Panc1 (cell line): ENCODE measurements around the gene KIF7. TPM values are rescaled to one million over a fixed set of nuclear protein-coding genes. Genes with fewer than 3 reads are reported as not detected.

Experiments
- ATAC-seq: fragments of 200-7000 bp; cut with Tn5 transposase; 2 replicates; pipeline ENCODE4 v1.9.1; 2020; ENCODE audit warnings: mild to moderate bottlenecking, moderate library complexity
- BruUV-seq: library from RNA; stranded (reverse); fragments of 400-500 nt; replicated peaks from 2 replicates; lab custom pipeline; 2021; lab: Mats Ljungman, UMichigan
- CTCF ChIA-PET: fragments of 300-600 bp; sonication (Branson Sonifier 250); formaldehyde crosslinking; loops from one replicate; lab custom pipeline; 2022; ENCODE audit warnings: antibody characterized with exemption; lab: Charles Lee
- POLR2A ChIA-PET: fragments of 300-600 bp; sonication (Branson Sonifier 250); formaldehyde crosslinking; loops from one replicate; lab custom pipeline; 2022; ENCODE audit warnings: antibody characterized with exemption; lab: Charles Lee
- DNase-seq: peaks from one replicate; pipeline ENCODE4 v3.0.0-alpha.2; 2010; ENCODE audit warnings: low read depth, low spot score
- H3K27ac ChIP-seq: 2 replicates; pipeline ENCODE4 v1.5.1; 2011; ENCODE audit warnings: mild to moderate bottlenecking, low read length, inconsistent platforms
- H3K27me3 ChIP-seq: fragments of 200-500 bp; sonication (Bioruptor generic); 2 replicates; pipeline ENCODE4 v1.6.0; 2014; ENCODE audit warnings: low read length, inconsistent platforms; ENCODE audit not compliant: control insufficient read depth, insufficient read depth
- H3K36me3 ChIP-seq: fragments of 200-500 bp; sonication (Bioruptor generic); 2 replicates; pipeline ENCODE4 v1.5.1; 2014; ENCODE audit warnings: inconsistent platforms, mild to moderate bottlenecking, low read length, moderate library complexity; ENCODE audit not compliant: control insufficient read depth, insufficient read depth
- H3K4me1 ChIP-seq: 2 replicates; pipeline ENCODE4 v1.5.1; 2011; ENCODE audit warnings: inconsistent platforms, mild to moderate bottlenecking, low read length, moderate library complexity; ENCODE audit not compliant: control insufficient read depth, insufficient read depth
- H3K4me3 ChIP-seq, 2 experiments: 2 replicates each; pipeline ENCODE4 v1.5.1; 2011 to 2012; ENCODE audit warnings: low read depth in 2 of 2, low read length in 2 of 2, mild to moderate bottlenecking in 2 of 2, inconsistent platforms in 1 of 2, moderate library complexity in 1 of 2
- H3K9me3 ChIP-seq: fragments of 200-500 bp; sonication (Bioruptor generic); 2 replicates; pipeline ENCODE4 v1.5.1; 2014; ENCODE audit warnings: low read depth, mild to moderate bottlenecking, inconsistent platforms, low read length, moderate library complexity; ENCODE audit not compliant: control insufficient read depth, insufficient read depth
- POLR2AphosphoS5 ChIP-seq: IDR thresholded peaks from 2 replicates; pipeline ENCODE4 v1.6.1; 2012; ENCODE audit warnings: mild to moderate bottlenecking, low read depth, low read length, moderate library complexity
- SIN3A ChIP-seq: IDR thresholded peaks from 2 replicates; pipeline ENCODE4 v1.6.1; 2012; ENCODE audit warnings: low read depth, mild to moderate bottlenecking, low read length, moderate library complexity, borderline replicate concordance; ENCODE audit not compliant: insufficient read depth
- TCF7L2 ChIP-seq: IDR thresholded peaks from 2 replicates; pipeline ENCODE4 v1.6.1; 2011; ENCODE audit warnings: mild to moderate bottlenecking, low read depth, low read length, inconsistent platforms
- in situ Hi-C: cut with HindIII; loops from 2 replicates; pipeline ENCODE4 v1.10.0; 2016; ENCODE audit warnings: low sequenced_read_pairs, low pct_unique_long_range_greater_than_20kb
- intact Hi-C: fragments of 100-400 bp; cut with micrococcal nuclease; formaldehyde crosslinking; loops from one replicate; pipeline ENCODE4 v1.10.0; 2022; ENCODE audit not compliant: unreplicated experiment
- total RNA-seq: library from RNA; stranded (reverse); gene quantifications from one replicate; pipeline ENCODE4 v1.2.1, GENCODE V29; 2021; ENCODE audit not compliant: unreplicated experiment
- TF ChIP-seq, protein P1 (sequence below): fragments of 450-650 bp; IDR thresholded peaks from 2 replicates; pipeline ENCODE4 v1.5.1; 2017; ENCODE audit warnings: mild to moderate bottlenecking
- TF ChIP-seq, protein P2 (sequence below), 2 experiments: IDR thresholded peaks; 2 replicates each; pipeline ENCODE4 v1.6.1; 2011 to 2012; ENCODE audit warnings: low read depth in 2 of 2, control low read depth in 1 of 2, low read length in 1 of 2, mild to moderate bottlenecking in 1 of 2, moderate library complexity in 1 of 2; ENCODE audit not compliant: insufficient read depth in 1 of 2

KIF7 gene
- total RNA-seq, 1 experiment from 2014 or later, result 6.5 TPM

DNA sequence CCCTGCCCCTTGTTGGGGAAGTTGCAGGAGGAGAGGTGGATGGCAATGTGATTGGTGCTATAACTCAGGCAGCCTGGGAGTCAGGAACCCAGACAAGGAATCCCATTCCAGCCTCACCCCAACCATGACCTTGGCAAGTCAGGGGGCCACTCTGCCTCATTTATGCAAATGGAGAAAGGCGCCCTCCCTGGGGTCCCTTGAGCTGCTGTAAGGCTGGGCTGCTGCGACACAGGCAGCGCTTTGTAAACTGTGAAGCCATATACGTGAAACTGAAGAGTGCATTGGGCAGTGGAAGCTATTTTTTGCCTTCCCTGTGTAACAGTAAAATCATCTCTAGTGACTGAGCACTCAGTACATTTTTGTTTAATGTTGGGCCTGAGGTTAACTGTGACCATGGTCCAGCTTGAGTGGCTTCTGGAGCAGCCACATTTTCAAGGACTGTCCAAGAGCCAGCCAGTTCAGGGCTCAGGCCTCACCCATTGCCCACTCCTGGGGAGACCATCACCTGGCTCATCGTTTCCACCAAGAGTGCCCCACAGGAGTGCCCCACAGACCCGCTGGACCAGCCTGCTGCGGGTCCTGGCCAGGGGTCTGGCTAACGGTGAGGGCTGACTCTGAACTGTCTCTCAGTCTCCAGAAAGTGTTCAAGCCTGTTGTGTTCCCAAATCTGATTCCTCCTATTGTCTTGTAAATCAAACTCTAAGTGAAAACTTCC, 27.9 kb downstream of the KIF7 start:
- peaks cover 15% of the 10 kb centered on the region for H3K36me3 ChIP-seq
- in situ Hi-C loops, result no loop called here

DNA sequence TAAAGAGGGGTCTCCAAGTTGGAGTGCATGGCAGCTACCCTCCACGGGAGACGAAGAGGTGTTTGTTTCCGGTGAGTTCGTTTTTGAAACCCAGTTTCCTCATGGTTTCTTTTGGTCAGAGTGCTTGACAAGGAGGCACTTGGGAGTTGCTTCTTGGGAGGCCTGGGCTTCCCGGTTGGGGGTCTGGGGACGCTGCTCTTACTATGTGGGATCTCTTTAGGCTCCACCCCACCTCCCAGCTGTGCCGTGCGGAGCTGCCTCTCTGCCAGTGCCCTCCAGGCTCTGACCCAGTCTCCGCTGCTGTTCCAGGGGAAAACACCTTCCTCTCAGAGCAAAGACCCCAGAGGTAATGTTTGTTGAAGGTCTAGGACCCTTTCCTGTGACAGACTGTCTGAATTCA, 29.6 kb downstream of the KIF7 start:
- DNase-seq (no peak), ATAC-seq (no peak)
- ChIA-PET CTCF (no interaction called here), POLR2A (no interaction called here)
- no TSS peak for BruUV-seq
- Histone ChIP-seq H3K4me3 (no peak overlapping the region), H3K27ac (no peak overlapping the region), H3K36me3 (peaks cover 14% of the 10 kb centered on the region), H3K4me1 (no peaks in the 10 kb centered on the region), H3K27me3 (no peaks in the 10 kb centered on the region), H3K9me3 (no peaks in the 10 kb centered on the region)
- intact Hi-C loops, result no loop called here
- TF ChIP-seq, protein P1, sequence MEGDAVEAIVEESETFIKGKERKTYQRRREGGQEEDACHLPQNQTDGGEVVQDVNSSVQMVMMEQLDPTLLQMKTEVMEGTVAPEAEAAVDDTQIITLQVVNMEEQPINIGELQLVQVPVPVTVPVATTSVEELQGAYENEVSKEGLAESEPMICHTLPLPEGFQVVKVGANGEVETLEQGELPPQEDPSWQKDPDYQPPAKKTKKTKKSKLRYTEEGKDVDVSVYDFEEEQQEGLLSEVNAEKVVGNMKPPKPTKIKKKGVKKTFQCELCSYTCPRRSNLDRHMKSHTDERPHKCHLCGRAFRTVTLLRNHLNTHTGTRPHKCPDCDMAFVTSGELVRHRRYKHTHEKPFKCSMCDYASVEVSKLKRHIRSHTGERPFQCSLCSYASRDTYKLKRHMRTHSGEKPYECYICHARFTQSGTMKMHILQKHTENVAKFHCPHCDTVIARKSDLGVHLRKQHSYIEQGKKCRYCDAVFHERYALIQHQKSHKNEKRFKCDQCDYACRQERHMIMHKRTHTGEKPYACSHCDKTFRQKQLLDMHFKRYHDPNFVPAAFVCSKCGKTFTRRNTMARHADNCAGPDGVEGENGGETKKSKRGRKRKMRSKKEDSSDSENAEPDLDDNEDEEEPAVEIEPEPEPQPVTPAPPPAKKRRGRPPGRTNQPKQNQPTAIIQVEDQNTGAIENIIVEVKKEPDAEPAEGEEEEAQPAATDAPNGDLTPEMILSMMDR, result no peak
- TF ChIP-seq, protein P2, sequence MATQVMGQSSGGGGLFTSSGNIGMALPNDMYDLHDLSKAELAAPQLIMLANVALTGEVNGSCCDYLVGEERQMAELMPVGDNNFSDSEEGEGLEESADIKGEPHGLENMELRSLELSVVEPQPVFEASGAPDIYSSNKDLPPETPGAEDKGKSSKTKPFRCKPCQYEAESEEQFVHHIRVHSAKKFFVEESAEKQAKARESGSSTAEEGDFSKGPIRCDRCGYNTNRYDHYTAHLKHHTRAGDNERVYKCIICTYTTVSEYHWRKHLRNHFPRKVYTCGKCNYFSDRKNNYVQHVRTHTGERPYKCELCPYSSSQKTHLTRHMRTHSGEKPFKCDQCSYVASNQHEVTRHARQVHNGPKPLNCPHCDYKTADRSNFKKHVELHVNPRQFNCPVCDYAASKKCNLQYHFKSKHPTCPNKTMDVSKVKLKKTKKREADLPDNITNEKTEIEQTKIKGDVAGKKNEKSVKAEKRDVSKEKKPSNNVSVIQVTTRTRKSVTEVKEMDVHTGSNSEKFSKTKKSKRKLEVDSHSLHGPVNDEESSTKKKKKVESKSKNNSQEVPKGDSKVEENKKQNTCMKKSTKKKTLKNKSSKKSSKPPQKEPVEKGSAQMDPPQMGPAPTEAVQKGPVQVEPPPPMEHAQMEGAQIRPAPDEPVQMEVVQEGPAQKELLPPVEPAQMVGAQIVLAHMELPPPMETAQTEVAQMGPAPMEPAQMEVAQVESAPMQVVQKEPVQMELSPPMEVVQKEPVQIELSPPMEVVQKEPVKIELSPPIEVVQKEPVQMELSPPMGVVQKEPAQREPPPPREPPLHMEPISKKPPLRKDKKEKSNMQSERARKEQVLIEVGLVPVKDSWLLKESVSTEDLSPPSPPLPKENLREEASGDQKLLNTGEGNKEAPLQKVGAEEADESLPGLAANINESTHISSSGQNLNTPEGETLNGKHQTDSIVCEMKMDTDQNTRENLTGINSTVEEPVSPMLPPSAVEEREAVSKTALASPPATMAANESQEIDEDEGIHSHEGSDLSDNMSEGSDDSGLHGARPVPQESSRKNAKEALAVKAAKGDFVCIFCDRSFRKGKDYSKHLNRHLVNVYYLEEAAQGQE (IDR thresholded peaks at IDR 0.05; ENCODE audit: insufficient read depth in 1 of 2, low read depth in 2 of 2, low read length in 1 of 2), result no peak
- TF ChIP-seq POLR2AphosphoS5 (no peak), SIN3A (no peak), TCF7L2 (no peak)
- in situ Hi-C loops, result no loop called here

More for the DNA sequence above, 27.9 kb downstream of the KIF7 start:
- ATAC-seq, result no peak
- Histone ChIP-seq H3K4me3 (no peak overlapping the region), H3K27me3 (no peaks in the 10 kb centered on the region), H3K9me3 (no peaks in the 10 kb centered on the region), H3K27ac (no peak overlapping the region), H3K4me1 (no peaks in the 10 kb centered on the region)
- DNase-seq, result no peak
- ChIA-PET POLR2A (no interaction called here), CTCF (no interaction called here)
- TF ChIP-seq SIN3A (no peak), POLR2AphosphoS5 (no peak), TCF7L2 (no peak)
- TF ChIP-seq, protein P1, result no peak
- TF ChIP-seq, protein P2 (IDR thresholded peaks at IDR 0.05; ENCODE audit: insufficient read depth in 1 of 2, low read depth in 2 of 2, low read length in 1 of 2), result no peak
- intact Hi-C loops, result no loop called here
- BruUV-seq, result no TSS peak
